ENCODE data around the gene VCX3B.

The VCX3B gene

DNA sequence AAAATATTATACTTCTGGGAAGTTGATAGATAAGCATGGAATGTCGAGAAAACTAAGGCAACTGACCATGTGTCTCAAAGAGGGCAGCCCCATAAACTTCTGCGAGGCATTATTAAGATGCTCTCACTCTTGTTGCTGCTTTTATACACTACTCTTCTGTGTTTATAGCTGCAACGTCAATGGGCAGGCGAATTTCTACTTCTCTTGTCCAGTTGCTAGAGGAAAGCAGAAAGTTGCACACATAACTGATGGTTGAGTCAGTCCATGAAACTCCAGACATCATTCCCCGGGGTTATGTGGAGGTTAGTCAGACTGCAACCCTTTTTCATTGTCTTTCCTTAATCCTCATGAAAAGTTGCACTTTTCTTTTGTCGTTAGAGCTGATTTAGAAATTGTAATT lies 39.8 kb downstream of the VCX3B start:
- no peak for DNase-seq (ENCODE audit: extremely low spot score)
- TF ChIP-seq, protein P1, sequence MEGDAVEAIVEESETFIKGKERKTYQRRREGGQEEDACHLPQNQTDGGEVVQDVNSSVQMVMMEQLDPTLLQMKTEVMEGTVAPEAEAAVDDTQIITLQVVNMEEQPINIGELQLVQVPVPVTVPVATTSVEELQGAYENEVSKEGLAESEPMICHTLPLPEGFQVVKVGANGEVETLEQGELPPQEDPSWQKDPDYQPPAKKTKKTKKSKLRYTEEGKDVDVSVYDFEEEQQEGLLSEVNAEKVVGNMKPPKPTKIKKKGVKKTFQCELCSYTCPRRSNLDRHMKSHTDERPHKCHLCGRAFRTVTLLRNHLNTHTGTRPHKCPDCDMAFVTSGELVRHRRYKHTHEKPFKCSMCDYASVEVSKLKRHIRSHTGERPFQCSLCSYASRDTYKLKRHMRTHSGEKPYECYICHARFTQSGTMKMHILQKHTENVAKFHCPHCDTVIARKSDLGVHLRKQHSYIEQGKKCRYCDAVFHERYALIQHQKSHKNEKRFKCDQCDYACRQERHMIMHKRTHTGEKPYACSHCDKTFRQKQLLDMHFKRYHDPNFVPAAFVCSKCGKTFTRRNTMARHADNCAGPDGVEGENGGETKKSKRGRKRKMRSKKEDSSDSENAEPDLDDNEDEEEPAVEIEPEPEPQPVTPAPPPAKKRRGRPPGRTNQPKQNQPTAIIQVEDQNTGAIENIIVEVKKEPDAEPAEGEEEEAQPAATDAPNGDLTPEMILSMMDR (IDR thresholded peaks at IDR 0.05; ENCODE audit: control extremely low read depth, extremely low read depth, low read depth, missing control alignments) = no peak
- POLR2A ChIA-PET = no interaction called here
- CTCF ChIA-PET = no interaction called here
